GM19099 (cell line): Measurements from ENCODE around the gene TRPT1.

ENCODE experiments used
- POLR2A ChIP-seq: IDR thresholded peaks from 3 replicates; pipeline ENCODE4 v1.6.1; 2011; ENCODE audit warnings: low read depth; ENCODE audit not compliant: insufficient read length; ENCODE audit errors: extremely low read depth

Gene TRPT1

DNA sequence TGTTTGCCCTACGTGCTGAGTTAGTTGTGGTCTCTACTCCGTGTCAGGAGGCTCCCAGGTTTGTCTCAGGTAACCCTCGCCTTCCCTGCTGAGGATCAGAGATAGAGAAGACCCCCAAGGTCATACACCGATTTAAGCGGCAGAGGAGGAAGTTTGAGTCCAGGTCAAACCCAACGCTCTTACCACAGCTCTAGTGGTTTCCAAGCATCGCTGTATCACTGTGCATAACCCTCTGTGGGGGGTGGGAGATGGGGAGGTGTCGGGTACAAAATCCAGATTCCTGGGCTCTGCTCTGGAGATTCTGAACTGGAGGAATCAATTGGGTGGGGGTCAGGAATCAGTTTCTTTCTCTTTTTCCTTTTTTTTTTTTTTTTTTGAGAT is 5.0 kb upstream of the TRPT1 start:
- no peak for TF ChIP-seq POLR2A

DNA sequence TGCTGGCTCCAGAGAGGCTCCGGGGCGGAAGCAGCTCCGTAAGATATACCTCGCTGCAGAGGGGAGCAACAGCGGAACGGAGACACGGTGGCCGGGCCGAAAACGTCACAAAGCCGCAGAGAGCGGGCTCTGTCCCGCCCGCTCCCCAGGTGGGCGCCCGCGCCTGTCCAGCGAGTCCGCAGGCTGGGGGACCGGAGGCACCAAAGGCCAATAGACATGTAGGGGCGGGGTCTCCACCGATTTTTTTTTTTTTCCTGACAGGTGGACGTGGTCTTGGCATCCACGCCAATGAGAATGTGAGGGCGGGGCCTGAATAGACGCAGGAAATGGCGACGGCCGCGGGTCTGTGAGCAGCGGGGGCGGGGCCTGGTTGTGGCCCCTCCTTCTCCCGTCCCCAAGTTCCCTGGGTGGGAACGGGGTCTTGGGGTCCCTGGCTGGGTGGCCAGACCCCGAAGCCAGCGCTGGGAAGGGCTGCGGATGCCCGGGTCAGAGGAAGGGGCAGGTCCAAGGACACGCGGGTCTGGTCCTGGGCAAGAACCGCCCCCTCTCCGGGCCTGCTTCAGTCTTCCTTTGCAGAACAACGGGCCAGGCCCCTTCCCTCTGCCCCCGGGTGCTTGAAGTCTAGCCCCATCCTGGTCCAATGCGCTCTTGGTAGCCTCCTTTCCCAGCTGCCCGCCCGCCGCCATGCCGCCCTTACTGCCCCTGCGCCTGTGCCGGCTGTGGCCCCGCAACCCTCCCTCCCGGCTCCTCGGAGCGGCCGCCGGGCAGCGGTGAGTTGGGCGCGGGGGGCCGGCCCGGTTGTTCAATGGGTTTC is 4.4 kb upstream of the TRPT1 start, which contains the start of gene DNAJC4:
TSS of gene DNAJC4 (plus strand) at position 378 of the 814 bp plus-strand sequence. CDS start at position 685, 307 bp downstream.
- peak; percentile 67 for TF ChIP-seq POLR2A

DNA sequence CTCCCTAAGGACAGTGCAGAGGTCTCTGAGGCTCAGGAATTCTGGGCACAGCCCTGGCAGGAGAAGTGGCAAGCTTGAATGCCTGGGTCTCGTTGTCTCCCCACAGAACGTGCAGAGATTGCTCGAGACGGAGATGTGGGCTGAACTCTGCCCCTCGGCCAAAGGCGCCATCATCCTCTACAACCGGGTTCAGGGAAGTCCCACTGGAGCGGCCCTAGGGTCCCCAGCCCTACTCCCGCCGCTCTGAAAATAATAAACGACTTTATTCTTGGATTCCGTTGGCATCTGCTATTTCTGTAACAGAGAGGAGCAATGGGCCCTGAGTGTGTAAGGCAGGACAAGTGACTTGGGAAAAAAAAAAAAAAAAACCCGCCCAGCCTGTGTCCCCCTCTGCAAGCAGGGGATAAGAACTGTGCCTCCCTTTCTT is 3.8 kb upstream of the TRPT1 start:
- TF ChIP-seq POLR2A = no peak

DNA sequence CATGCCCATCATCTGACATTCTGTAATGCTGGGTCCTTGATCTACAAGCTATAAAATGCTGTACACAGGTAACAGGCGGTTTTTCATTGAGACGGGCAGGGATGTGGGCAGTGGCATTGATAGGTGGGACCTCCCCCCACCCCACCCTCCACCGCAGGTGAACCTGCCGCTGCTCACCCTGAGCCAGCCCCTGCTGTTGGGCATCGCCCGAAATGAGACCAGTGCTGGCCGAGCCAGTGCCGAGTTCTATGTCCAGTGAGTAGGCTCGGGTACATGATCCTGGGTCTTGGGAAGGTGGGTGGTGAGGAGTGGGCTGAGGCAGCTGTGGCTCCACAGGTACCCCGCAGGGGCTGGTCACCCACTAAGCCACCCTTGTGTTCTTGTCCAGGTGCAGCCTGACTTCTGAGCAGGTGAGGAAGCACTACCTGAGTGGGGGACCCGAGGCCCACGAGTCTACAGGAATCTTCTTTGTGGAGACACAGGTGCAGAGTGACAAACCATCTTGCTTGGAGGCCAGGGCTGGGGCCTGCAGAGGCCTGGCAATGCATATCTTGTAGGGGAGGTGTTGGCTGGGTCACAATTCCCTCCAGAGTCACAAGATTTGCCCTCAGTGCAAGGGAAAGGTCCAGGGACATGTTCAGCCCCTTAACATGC is 3.2 kb upstream of the TRPT1 start:
- TF ChIP-seq POLR2A = no peak

DNA sequence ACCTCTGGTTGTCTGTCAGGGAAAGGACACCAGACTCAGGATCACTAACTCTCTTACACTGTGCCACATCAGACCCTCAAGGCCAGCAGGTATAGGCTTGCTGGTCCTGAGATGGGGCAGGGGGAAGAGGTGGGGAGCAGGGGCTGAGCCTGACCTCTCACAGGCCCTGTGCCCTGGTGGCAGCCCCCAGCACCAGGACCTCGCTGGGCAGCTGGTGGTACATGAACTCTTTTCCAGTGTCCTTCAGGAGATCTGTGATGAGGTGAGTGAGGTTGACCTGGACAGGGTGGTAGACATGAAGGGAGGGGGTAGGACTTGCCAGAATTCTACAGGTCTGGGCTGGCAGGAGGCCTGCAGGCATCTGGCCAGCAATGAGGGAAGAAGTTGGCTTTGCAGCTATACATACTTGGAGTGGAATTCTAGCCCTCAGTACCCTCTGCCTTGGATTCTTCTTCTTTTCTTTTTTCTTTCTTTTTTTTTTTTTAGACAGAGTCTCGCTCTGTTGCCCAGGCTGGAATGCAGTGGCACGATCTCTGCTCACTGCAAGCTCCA is 1.5 kb upstream of the TRPT1 start:
- TF ChIP-seq POLR2A = no peak

DNA sequence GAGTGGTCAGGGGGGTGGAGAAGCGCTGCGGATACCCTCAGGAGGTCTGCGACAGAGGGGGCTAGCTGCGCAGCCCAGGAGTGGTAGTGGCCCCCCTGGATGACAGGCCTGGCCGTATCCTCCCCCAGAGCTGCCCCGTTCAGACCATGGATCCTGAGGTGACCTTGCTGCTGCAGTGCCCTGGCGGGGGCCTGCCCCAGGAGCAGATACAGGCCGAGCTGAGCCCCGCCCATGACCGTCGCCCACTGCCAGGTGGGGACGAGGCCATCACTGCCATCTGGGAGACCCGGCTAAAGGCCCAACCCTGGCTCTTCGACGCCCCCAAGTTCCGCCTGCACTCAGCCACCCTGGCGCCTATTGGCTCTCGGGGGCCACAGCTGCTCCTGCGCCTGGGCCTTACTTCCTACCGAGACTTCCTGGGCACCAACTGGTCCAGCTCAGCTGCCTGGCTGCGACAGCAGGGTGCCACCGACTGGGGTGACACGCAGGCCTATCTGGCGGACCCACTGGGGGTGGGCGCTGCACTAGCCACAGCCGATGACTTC is 593 bp upstream of the TRPT1 start:
- TF ChIP-seq POLR2A = peak; percentile 35

DNA sequence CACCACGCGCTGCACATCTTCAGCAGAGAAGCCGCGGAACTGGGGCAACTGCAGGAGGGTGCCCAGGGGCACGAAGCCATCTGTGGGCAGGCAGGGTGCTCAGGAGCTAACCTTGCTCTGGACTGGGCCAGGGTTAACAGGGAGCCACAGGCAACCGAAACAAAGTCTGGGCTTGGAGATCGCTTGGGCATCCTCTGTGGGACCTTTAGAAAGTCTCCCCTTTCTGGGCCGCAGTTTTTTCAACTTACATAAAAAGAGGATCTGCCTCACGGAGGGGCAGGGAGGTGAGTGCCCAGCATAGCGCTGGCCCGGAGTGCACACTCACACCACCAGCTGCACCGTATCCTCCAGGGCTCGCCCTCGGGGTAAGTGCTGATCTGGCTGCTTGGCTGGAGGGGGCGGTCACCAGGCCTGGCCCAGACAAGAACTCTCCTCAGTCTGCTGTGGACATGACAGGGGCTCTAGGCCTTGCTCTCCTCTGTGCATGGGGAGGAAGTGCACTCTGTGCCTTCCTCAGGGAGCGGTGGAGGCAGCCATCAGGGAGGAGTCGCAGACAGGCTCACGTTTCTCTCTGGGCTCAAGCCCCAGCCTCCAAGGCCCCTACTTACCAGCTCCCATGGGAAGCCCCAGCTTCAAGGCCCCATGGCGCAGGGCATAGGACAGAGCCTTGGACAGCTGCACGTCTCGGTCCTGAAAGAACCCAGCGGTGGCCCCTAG is 937 bp downstream of the TRPT1 start:
- peak; percentile 40 for TF ChIP-seq POLR2A

DNA sequence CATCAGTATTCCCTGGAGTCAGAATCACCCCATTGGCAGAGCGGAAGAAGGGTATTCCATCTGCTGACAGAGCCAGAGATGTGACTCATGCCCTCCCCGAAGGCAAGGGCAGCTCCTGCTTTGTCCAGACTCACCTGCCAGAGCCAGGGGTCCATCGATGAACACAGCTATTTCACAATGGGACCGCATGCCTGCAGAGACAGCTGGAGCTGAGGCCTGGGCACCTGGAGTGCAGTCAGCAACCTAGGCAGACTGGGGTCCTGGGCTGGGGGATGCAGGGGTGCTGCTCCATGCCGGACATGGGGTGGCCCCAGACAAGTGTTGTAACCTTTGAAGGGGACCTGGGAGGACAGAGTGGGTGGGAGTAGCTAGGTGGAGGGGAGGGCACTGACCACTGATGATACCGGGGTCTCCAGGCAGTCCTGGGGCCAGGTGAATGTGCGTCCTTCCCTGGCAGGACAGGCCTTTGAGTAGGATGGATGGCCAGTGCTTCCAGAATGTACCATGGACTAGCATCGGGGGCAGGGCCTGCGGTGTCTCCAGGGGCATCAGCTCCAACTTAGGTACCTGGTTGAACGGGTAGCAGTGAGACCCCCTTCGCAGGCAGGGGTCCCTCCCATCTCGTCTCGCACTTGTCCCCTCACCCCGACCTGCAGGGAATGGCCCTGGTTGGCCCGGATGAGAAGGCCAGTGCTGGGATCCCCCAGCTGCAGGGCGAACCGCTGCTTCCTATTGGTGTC is 1.7 kb downstream of the TRPT1 start:
- TF ChIP-seq POLR2A = peak; percentile 44

DNA sequence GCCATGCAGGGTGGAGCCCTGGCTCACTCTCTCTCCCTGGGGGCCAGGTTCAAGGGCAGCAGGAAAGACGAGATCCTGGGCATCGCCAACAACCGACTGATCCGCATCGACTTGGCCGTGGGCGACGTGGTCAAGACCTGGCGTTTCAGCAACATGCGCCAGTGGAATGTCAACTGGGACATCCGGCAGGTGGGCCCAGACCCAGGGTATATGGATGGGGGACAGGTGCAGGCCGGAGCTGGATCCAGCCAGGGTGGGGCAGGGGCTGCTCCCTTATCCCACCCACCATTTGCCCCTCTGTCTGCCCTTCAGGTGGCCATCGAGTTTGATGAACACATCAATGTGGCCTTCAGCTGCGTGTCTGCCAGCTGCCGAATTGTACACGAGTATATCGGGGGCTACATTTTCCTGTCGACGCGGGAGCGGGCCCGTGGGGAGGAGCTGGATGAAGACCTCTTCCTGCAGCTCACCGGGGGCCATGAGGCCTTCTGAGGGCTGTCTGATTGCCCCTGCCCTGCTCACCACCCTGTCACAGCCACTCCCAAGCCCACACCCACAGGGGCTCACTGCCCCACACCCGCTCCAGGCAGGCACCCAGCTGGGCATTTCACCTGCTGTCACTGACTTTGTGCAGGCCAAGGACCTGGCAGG is 2.9 kb downstream of the TRPT1 start:
- TF ChIP-seq POLR2A = peak; percentile 33

DNA sequence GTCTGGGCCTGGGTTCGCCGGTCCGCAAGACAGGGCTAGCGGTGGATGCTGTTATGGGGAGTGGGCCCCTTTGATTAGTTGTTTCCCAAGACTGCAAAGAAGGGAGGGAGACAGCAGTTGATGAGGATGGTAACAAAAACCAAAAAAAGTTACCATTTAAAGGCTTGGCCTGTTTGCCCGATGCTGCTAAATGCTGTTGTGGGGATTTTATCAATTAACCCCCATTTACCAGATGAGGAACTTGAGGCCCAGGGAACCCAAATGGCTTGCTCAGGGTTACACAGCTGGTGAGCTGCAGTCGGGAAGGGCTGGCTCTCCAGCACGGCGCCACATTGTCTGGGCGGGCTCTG is 3.4 kb downstream of the TRPT1 start:
- TF ChIP-seq POLR2A = no peak

DNA sequence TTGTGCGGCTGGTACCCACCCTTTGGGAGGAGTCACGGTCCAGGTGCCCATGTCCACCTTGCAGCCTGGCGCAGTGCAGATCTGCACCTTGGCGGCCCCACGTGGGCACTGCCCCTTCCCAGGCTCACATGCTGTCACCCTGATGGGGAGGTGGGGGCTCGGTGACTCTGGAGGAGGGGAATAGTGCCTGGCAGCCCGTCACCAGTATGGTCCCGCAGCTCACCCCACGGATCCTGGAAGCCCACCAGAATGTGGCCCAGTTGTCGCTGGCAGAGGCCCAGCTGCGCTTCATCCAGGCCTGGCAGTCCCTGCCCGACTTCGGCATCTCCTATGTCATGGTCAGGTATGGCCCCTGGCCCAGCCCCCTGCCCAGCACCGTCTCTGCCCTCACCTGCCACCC is 5.2 kb downstream of the TRPT1 start:
- no peak for TF ChIP-seq POLR2A

DNA sequence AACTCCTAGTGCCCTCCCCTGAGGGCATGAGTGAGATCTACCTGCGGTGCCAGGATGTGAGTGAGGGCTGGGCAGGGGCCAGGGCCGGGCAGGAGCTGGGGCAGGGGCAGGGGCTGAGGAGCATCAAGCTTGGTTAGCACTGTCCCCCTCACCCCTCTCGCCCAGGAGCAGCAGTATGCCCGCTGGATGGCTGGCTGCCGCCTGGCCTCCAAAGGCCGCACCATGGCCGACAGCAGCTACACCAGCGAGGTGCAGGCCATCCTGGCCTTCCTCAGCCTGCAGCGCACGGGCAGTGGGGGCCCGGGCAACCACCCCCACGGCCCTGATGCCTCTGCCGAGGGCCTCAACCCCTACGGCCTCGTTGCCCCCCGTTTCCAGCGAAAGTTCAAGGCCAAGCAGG is 5.7 kb downstream of the TRPT1 start:
- TF ChIP-seq POLR2A = no peak

DNA sequence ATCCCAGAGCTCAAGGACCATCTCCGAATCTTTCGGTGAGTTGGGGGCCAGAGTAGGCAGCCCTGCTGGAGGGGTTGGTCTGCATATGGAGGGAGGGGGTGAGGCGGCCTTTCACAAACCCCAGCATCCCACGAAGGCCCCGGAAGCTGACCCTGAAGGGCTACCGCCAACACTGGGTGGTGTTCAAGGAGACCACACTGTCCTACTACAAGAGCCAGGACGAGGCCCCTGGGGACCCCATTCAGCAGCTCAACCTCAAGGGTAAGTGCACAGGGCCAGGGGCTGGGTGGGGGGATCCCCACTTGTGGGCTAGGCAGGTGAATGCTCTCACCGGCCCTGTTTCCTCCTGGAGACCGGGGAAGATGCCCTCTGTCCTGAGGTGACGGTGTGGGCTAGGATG is 6.2 kb downstream of the TRPT1 start:
- no peak for TF ChIP-seq POLR2A

DNA sequence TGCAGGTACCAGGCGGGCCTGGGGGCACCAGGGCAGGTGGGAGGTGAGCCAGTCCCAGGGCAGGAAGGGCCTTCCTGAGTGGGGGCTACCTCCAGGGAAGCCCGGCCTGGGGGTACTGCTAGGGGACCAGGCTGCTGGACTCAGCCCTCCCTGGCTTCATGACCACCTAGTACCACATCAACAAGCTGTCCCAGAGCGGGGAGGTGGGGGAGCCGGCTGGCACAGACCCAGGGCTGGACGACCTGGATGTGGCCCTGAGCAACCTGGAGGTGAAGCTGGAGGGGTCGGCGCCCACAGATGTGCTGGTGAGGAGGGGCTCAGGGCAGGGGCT is 6.7 kb downstream of the TRPT1 start:
- TF ChIP-seq POLR2A = no peak
